SU-DHL-6 (cell line): ENCODE measurements around the gene CPED1.
"Not testable (repeated sequence)": the region's sequence is repeated elsewhere in the genome, so short reads cannot be mapped to it uniquely, and the experiment has no call there.

Experiments
- H2AFZ ChIP-seq: fragments of 200-600 bp; sonication (generic); 2 replicates; pipeline ENCODE4 v1.6.1; 2014; ENCODE audit warnings: low read depth, mild to moderate bottlenecking, moderate library complexity, mixed read lengths, antibody characterized with exemption, low read length; ENCODE audit not compliant: severe bottlenecking
- H3F3A ChIP-seq: fragments of 200-600 bp; shearing (Covaris generic); 2 replicates; pipeline ENCODE4 v1.6.0; 2016; ENCODE audit warnings: antibody characterized with exemption, mild to moderate bottlenecking; ENCODE audit not compliant: insufficient read depth
- H3K27ac ChIP-seq: fragments of 200-600 bp; sonication (generic); 2 replicates; pipeline ENCODE4 v1.5.1; 2016; ENCODE audit warnings: low read depth, mild to moderate bottlenecking, low read length, moderate library complexity, mixed read lengths
- H3K27me3 ChIP-seq: fragments of 200-600 bp; sonication (generic), shearing (Covaris generic); 2 replicates; pipeline ENCODE4 v1.6.0; 2014; ENCODE audit warnings: mild to moderate bottlenecking, low read length
- H3K36me3 ChIP-seq: fragments of 200-600 bp; sonication (generic); 2 replicates; pipeline ENCODE4 v1.6.1; 2014; ENCODE audit warnings: mild to moderate bottlenecking, low read length, mixed read lengths
- H3K4me2 ChIP-seq: fragments of 300-600, 200-600 bp; shearing (Covaris generic), sonication (generic); 2 replicates; pipeline ENCODE4 v1.6.0; 2014; ENCODE audit warnings: low read length, low read depth, mild to moderate bottlenecking; ENCODE audit not compliant: poor library complexity, severe bottlenecking
- H3K4me3 ChIP-seq: fragments of 200-600 bp; sonication (generic); 2 replicates; pipeline ENCODE4 v1.5.1; 2014; ENCODE audit warnings: antibody characterized with exemption, low read length, mild to moderate bottlenecking, mixed read lengths; ENCODE audit not compliant: insufficient read depth, poor library complexity, severe bottlenecking
- H3K79me2 ChIP-seq: fragments of 200-600 bp; sonication (generic); 2 replicates; pipeline ENCODE4 v1.6.1; 2014; ENCODE audit warnings: mild to moderate bottlenecking, low read length, moderate library complexity; ENCODE audit not compliant: insufficient read depth
- H3K9ac ChIP-seq: fragments of 200-600 bp; sonication (generic); 2 replicates; pipeline ENCODE4 v1.7.0; 2014; ENCODE audit warnings: mild to moderate bottlenecking, low read length
- H3K9me2 ChIP-seq: fragments of 200-600 bp; sonication (generic); replicated peaks from 2 replicates; pipeline ENCODE4 v1.6.1; 2014; ENCODE audit warnings: low read length; ENCODE audit not compliant: insufficient read depth
- H3K9me3 ChIP-seq: fragments of 200-600 bp; sonication (generic); 2 replicates; pipeline ENCODE4 v1.6.1; 2014; ENCODE audit warnings: low read length, mixed read lengths; ENCODE audit not compliant: insufficient read depth
- H4K20me1 ChIP-seq: fragments of 200-600 bp; sonication (generic); 2 replicates; pipeline ENCODE4 v1.6.1; 2014; ENCODE audit warnings: low read depth, mild to moderate bottlenecking, antibody characterized with exemption, low read length, moderate library complexity, mixed read lengths
- EZH2phosphoT487 ChIP-seq: fragments of 200-600 bp; sonication (generic), shearing (Covaris generic); conservative IDR thresholded peaks from 2 replicates; pipeline ENCODE4 v1.6.1; 2018; ENCODE audit warnings: mild to moderate bottlenecking, antibody characterized with exemption, low read length, moderate library complexity, mixed read lengths
- TF ChIP-seq, protein P1 (sequence below): fragments of 200-600 bp; sonication (generic); IDR thresholded peaks from one replicate; pipeline ENCODE4 v1.5.1; 2017; ENCODE audit warnings: antibody characterized with exemption, mild to moderate bottlenecking, low read length, moderate library complexity; ENCODE audit not compliant: insufficient read depth, poor library complexity, severe bottlenecking

CPED1 gene

DNA sequence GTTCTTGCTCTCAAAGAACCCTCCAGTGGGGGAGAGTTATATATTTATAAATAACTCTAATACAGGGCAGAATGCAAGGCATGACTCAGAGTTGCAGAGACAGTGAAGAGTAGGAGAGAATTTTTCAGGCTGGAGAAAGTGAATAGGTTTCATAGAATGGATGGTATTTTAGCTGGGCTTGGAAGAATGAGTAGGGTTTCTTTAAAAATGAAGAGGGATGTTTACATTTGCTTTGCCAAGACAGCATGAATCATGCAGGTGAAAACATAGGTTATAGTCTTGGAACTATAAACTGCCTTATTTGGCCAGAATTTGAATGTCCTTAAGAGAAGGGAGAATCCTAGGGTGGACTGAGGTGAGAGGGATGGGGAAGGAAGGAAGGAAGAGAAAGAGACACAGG, 124.8 kb downstream of the CPED1 start:
- no peak overlapping the region for H2AFZ ChIP-seq
- no peak overlapping the region for H3K27ac ChIP-seq
- H4K20me1 ChIP-seq, result no peaks in the 10 kb centered on the region
- H3K4me2 ChIP-seq, result no peak overlapping the region
- no peaks in the 10 kb centered on the region for H3K9me3 ChIP-seq
- H3F3A ChIP-seq, result no peaks in the 10 kb centered on the region
- no peaks in the 10 kb centered on the region for H3K27me3 ChIP-seq
- no peaks in the 10 kb centered on the region for H3K9me2 ChIP-seq
- no peak overlapping the region for H3K4me3 ChIP-seq
- no peak overlapping the region for H3K9ac ChIP-seq
- TF ChIP-seq EZH2phosphoT487, result no peak
- TF ChIP-seq, protein P1, sequence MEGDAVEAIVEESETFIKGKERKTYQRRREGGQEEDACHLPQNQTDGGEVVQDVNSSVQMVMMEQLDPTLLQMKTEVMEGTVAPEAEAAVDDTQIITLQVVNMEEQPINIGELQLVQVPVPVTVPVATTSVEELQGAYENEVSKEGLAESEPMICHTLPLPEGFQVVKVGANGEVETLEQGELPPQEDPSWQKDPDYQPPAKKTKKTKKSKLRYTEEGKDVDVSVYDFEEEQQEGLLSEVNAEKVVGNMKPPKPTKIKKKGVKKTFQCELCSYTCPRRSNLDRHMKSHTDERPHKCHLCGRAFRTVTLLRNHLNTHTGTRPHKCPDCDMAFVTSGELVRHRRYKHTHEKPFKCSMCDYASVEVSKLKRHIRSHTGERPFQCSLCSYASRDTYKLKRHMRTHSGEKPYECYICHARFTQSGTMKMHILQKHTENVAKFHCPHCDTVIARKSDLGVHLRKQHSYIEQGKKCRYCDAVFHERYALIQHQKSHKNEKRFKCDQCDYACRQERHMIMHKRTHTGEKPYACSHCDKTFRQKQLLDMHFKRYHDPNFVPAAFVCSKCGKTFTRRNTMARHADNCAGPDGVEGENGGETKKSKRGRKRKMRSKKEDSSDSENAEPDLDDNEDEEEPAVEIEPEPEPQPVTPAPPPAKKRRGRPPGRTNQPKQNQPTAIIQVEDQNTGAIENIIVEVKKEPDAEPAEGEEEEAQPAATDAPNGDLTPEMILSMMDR, result no peak
- H3K79me2 ChIP-seq, result no peaks in the 10 kb centered on the region
- no peaks in the 10 kb centered on the region for H3K36me3 ChIP-seq

DNA sequence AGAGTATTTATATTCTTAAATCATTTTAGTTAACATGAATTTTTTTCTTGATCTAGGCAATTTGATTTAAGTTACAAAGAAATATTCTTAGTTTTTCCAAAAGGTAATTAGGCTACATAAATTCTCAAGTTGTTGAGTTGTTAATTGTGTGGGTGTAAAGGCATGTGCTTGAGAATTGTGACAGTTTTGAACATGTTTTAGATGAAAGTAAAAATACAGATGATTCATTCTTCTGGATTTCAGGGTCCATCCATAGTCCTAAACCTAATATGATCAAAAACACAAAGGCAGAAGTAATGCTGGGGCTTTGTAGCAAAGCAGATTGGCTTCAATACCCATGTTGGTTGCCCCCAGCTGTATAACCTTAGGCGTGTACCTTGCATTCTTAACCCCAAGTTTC, 127.9 kb downstream of the CPED1 start:
- no peak overlapping the region for H3K27ac ChIP-seq
- H2AFZ ChIP-seq, result no peak overlapping the region
- H3K79me2 ChIP-seq, result no peaks in the 10 kb centered on the region
- H3K4me3 ChIP-seq, result no peak overlapping the region
- H3F3A ChIP-seq, result no peaks in the 10 kb centered on the region
- H4K20me1 ChIP-seq, result no peaks in the 10 kb centered on the region
- TF ChIP-seq, protein P1, result no peak
- no peak for TF ChIP-seq EZH2phosphoT487
- no peaks in the 10 kb centered on the region for H3K27me3 ChIP-seq
- H3K9me3 ChIP-seq, result no peaks in the 10 kb centered on the region
- H3K9me2 ChIP-seq, result no peaks in the 10 kb centered on the region
- no peak overlapping the region for H3K4me2 ChIP-seq
- H3K36me3 ChIP-seq, result no peaks in the 10 kb centered on the region
- no peak overlapping the region for H3K9ac ChIP-seq

DNA sequence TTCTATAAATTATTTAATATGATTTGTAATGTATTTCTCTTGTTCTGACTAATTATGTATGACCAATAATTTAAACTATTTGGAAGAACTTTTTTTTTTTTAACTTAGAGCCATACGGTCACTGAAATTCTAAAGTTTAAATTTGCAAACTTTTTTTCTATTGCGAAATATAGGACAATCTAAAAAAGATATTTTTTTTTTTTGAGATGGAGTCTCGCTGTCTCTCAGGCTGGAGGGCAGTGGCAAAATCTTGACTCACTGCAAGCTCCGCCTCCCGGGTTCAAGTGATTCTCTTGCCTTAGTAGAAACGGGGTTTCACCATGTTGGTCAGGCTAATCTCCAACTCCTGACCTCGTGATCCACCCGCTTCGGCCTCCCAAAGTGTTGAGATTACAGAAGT, 130.5 kb downstream of the CPED1 start:
- no peaks in the 10 kb centered on the region for H3K9me2 ChIP-seq
- H3F3A ChIP-seq, result no peaks in the 10 kb centered on the region
- no peak overlapping the region for H3K9ac ChIP-seq
- H2AFZ ChIP-seq, result no peak overlapping the region
- no peaks in the 10 kb centered on the region for H3K79me2 ChIP-seq
- H3K9me3 ChIP-seq, result no peaks in the 10 kb centered on the region
- no peaks in the 10 kb centered on the region for H3K27me3 ChIP-seq
- no peaks in the 10 kb centered on the region for H4K20me1 ChIP-seq
- H3K4me3 ChIP-seq, result no peak overlapping the region
- TF ChIP-seq EZH2phosphoT487, result no peak
- TF ChIP-seq, protein P1, result no peak
- H3K4me2 ChIP-seq, result no peak overlapping the region
- H3K27ac ChIP-seq, result no peak overlapping the region
- H3K36me3 ChIP-seq, result no peaks in the 10 kb centered on the region

DNA sequence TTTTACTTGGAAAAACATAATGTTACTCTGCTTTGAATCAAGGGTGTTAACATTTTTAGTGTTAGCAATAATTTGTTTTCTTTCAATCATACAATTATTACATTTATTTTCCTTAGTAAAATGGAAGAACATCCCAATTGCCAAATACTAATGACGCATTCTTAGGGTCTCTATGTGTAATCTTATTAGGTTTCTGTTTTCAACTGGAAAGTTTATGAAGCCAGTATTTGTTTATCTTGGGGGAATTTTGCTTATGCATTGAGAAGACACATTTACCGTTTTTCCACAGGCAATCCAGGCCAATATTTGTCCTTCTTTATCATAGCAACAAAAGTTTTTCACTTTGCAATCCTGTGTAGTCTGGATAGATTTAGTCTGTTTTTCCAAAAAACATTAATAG, 134.5 kb downstream of the CPED1 start:
- Histone ChIP-seq H2AFZ (no peak overlapping the region), H3K4me3 (no peak overlapping the region), H3K9ac (no peak overlapping the region), H4K20me1 (no peaks in the 10 kb centered on the region), H3K9me2 (no peaks in the 10 kb centered on the region), H3K27me3 (no peaks in the 10 kb centered on the region), H3K27ac (no peak overlapping the region), H3F3A (no peaks in the 10 kb centered on the region), H3K4me2 (no peak overlapping the region), H3K36me3 (no peaks in the 10 kb centered on the region), H3K9me3 (no peaks in the 10 kb centered on the region), H3K79me2 (no peaks in the 10 kb centered on the region)
- TF ChIP-seq EZH2phosphoT487, result no peak
- TF ChIP-seq, protein P1, result no peak

DNA sequence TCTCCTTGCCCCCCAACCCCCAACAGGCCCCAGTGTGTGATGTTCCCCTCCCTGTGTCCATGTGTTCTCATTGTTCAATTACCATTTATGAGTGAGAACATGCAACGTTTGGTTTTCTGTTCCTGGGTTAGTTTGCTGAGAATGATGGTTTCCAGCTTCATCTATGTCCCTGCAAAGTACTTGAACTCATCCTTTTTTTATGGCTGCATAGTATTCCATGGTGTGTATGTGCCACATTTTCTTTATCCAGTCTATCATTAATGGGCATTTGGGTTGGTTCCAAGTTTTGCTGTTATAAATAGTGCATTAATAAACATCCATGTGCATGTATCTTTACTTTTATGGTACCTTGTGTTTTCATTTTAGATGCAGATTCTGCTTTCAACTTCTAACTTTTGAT, 136.9 kb downstream of the CPED1 start:
- not testable (repeated sequence) for H4K20me1 ChIP-seq, H3K79me2 ChIP-seq

More for the DNA sequence above, 136.9 kb downstream of the CPED1 start:
- H3F3A ChIP-seq, H2AFZ ChIP-seq, H3K9me2 ChIP-seq, H3K4me2 ChIP-seq, H3K36me3 ChIP-seq, H3K9ac ChIP-seq, H3K9me3 ChIP-seq, H3K27me3 ChIP-seq, H3K4me3 ChIP-seq, H3K27ac ChIP-seq: not testable (repeated sequence)
